NCI-H128 (cell line): ENCODE results near the gene LONP2.
"Not testable (repeated sequence)": the region's sequence is repeated elsewhere in the genome, so short reads cannot be mapped to it uniquely, and the experiment has no call there.

Experiments used
- DNase-seq: peaks from one replicate; lab custom pipeline; 2025; ENCODE audit not compliant: unreplicated experiment; lab: John Stamatoyannopoulos, UW

The LONP2 gene

DNA sequence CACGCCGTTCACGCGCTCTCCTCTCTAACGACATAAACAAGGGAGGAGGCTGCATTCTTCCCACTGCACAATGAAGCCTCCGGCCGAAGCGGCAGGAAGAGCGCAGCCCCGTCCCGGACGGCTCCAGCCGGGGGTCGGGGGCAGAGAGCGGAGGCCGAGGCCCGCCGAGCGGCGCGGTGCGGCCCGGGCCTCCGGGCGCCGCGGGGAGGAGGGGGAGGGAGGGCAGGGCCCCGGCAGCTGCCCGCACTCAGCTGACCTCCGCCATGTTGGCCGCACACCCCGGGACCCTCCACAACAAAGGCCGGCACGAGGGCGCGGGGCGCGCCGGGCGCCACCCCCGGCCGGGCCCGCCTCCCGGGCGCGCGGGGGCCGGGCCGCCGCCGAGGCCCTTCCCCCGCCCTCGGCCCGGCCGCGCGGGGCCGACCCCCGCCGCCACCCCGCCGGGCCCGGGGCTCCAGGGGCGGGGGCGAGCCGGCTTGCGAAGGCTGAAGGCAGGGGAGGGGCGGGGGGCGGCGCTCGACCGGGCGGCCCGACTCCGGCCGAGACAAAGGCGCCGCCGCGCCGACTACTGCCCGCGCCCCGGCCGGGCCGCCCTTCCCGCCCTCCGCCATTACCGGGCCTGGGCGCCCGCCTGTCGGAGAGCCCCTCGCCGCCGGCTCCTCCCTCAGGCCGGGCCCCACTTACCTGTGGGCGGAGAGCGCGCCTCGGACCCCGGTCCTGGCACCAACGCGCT, 140.6 kb downstream of the LONP2 start:
- no peak for DNase-seq

DNA sequence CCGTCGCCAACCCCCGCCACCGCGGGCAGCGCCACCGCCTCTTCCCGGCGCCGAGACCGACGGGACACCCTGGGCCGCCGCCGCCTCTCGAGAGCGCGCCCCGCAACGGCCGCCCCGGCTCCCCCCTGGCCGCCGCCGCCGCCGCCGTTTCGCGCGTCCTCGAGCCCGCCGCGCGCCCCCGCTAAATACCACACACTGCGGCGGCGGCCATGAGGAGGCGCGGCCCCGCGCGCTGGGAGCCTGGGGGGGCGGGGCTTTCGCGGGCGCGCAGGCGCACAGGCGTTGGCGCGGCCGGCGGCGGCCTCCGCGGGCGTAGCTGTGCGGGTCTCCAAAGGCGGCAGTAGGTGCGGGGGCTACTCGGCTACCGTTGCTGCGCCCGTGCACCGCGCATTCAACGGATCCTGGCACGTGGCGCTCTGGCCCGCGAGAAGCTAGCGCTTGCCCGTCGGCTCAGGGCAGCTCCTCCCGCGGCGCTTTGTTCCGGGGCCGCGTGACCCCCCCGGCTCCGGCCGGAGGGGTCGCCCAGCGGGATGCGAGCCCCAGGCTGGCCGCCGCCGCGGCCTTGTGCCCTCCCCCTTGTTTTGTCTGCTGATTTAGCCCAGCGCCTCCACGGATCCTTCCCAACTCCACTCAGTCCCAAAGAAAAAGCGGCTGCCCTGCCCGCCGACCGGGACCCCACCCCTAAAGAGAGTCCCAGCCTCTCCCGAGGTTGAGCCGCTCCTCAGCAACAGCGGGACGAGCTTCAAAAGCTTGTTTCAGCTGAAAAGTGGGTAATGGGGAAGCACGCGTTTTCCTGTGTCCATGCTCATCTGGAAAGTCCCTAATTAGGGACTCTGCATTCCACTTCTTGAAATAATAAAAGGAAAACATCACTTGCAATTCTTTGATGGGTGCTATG, 141.4 kb downstream of the LONP2 start, which contains the start of gene SIAH1:
Gene SIAH1, minus strand, starts transcription at position 161 of the 898 bp plus-strand sequence. CDS start 22,985 bp downstream, outside the sequence.
- DNase-seq, result peak; percentile 49

DNA sequence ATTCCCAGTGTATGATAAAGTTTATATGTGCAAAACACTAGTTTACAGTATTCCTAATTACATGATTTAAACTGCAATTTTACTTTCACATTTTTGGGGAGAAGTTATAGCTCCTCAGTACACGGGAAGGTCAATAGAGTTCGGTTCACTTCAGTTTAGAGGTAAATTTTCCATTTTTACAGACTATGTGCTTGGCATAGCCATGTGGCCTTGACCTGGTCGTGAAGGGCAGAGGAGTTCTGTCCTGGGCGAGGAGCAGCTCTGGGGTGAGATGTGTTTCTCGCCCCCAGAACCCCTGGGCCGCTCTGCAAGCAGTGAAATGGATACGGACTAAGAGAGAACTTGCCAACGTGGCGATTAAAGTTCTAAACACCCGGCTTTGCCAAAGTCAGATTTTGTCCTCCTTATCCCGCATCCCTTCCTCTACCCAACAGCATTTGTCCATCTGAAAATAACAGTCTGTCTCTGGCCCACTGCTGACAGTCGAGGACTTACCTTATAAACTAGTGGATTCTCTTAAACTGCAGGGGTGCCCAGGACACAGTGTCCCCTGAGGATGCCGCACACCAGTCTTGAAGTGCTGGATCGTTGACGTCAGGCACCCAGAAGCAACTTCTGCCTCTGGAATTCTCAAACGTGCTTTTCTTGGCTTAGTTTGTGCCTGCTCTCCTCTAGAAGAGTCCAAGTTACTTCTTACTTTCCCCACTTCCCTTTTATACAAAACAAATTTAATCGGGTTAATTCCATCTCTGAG, 142.6 kb downstream of the LONP2 start:
- DNase-seq, result no peak

GRCh38 chr16:48392407-48392806, 148.3 kb downstream of the LONP2 start:
- DNase-seq, result no peak

DNA sequence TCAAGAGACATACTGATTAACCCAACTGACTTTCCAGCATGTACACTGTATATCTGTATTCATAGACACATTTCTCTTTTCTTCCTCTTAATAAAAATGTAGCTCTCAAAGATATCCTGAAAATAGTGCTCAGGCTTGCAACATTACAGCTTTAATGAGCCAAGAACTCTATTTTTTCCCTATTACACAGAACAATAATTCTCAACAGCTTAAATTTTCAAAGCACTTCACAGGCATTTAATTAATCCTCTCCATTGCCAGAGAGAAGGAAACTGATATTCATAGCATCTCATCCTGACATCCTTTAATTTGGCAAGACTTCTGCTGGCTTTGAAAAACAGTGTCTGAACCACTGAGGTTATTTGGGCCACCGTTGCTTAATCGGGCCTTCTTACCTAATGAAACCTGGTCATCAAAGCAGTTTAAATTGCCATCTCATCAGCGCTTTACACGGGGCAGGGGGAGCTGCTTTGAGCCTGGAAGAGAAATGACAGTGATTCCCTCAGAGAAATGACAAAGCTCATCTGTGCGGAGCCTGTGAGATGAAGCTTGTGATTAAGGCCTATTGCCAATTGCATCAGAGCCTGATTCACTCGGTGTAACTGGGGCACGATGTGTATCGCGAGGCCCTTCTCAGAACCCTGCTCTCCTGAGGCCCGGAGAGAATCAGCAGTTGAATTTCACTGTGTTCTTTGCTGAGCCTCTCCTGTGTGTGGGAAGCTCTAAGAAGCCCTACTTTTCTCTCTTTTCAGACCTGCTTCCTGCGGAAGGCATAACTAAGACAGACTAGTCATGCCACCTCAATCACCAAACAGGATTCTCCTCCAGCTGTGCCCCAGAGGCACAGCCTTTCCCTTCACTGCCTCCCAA, 149.6 kb downstream of the LONP2 start:
- DNase-seq, result no peak

DNA sequence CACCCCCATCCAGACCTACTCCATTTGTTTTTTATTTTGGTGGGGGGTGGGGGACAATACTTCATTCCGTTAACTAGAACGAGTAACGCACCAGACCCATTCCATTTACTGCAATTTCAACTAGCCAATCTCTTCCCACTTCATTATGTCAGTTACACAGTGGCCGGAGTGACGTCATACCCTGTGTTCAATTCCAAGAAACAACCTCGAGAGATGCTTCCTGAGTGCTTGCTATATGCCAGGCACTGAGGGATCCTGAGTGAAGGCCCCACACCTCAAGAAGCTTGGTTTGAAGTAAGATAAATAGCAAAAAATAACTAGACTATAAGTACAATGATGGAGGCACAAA, 150.2 kb downstream of the LONP2 start:
- no peak for DNase-seq

- DNase-seq, result no peak
These were observed 151.3 kb downstream of the LONP2 start for GRCh38 chr16:48395375-48395774.

- not testable (repeated sequence) for DNase-seq
These were observed 158.4 kb downstream of the LONP2 start for GRCh38 chr16:48402547-48402946.

- no peak for DNase-seq
These were observed 161.1 kb downstream of the LONP2 start for GRCh38 chr16:48405153-48405552.

DNA sequence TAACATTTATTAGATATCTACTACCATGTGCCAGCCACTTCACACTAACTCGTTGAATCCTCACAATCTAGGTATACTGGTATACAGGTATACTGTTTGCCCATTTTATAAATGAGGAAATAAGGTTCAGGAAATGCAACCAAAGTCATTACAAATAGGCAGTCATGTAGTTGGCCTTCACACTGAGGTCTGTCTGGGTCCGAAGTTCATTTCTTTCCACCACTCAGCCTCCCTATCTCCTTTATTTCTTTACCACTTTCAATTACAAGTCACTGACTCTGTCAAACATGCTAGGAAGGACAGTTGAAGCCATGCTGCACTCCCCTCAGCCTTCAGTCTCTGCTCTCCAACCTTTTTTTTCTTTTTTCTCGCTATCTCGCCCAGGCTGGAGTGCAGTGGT, 161.8 kb downstream of the LONP2 start:
- DNase-seq, result no peak
